D721Med (cell line): Measurements from ENCODE around the gene NTN3.
A peak's percentile ranks its signal among the peaks of the same experiment; 100 is the strongest.

Experiments used
- DNase-seq: peaks from one replicate; pipeline ENCODE4 v3.0.0; 2011; ENCODE audit warnings: low spot score; ENCODE audit not compliant: insufficient read length
- FAIRE-seq: peaks from 2 replicates; lab custom pipeline; 2011; peaks lifted over from hg19 to GRCh38; lab: Jason Lieb, UNC
- TF ChIP-seq, protein P1 (sequence below): IDR thresholded peaks from 2 replicates; pipeline ENCODE4 v1.5.1; 2012; ENCODE audit warnings: mild to moderate bottlenecking, control low read depth; ENCODE audit not compliant: insufficient read depth; ENCODE audit errors: missing control alignments

NTN3 gene

DNA sequence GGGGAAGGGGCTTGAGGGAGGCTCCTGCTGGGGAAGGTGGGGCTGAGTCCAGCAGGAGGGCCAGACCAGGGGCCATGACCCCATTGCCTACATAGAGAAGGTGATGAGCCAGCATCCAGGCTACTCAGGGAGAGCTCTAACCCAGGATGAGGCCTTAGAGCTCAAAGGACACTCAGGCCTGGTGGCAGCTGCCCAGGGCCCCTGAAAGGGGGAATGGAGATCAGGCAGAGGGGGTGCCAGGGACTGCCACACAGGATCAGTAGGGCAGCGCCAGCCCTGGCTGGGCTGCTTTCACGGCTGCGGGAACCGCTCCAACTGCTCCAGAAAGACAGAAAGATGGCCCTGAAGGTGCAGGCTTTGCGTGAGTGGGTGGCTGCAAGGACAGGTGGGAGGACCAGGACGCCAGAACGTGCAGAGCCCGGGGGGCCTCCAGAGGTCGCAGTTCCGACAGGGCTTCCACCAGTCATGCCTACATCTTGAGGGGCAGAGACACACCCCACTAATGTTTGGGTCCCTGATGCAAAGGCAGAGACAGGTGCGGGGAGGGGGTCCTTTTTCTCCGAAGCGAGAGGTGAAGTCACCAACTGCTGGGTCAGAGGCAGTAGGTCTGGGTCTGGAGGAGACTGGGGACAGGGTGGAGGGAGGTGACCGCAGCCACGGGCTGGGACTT lies 41.8 kb downstream of the NTN3 start:
- TF ChIP-seq, protein P1, sequence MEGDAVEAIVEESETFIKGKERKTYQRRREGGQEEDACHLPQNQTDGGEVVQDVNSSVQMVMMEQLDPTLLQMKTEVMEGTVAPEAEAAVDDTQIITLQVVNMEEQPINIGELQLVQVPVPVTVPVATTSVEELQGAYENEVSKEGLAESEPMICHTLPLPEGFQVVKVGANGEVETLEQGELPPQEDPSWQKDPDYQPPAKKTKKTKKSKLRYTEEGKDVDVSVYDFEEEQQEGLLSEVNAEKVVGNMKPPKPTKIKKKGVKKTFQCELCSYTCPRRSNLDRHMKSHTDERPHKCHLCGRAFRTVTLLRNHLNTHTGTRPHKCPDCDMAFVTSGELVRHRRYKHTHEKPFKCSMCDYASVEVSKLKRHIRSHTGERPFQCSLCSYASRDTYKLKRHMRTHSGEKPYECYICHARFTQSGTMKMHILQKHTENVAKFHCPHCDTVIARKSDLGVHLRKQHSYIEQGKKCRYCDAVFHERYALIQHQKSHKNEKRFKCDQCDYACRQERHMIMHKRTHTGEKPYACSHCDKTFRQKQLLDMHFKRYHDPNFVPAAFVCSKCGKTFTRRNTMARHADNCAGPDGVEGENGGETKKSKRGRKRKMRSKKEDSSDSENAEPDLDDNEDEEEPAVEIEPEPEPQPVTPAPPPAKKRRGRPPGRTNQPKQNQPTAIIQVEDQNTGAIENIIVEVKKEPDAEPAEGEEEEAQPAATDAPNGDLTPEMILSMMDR = no peak
- DNase-seq (no peak), FAIRE-seq (no peak)

DNA sequence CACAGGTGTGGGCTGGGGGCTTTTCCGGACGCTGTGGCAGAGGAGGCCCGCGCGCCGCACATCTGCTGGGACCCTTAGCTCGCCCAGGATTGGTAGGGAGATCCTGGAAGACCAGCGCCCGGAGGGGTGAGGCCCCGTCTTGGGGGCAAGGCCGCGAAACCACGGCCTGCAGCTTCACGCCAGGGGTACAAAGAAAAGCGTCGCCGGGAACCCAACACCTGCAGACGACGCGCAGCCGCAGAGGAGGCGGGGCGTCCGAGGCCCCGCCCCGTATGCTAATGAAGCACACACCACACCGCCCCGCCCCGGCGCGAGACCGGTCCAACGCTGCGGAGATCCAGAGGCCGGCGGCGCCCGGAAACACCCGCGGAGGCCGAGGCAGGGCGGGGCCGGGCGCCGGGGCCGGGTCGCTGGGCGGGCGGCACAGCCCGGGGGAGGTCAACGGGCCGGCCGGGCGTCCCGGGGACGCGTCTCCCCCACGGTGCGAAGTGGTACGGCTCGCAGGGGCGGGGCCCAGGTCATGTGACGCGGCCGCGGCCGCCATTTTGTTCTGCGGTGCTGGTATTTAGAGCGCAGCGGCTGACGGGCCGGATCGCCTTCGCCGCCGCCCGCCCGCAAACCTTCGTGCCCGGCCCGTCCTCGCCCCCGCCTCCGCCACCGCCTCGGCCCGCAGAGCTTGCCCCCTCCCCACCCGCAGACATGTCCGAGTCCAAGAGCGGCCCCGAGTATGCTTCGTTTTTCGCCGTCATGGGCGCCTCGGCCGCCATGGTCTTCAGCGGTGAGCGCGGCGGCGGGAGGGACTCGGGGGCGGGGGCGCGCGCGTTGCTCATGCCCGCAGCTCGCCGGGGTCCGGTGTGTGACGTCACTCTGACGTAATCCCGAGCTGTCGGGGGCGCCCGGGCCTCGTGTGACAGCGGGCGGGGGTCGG lies 42.6 kb downstream of the NTN3 start, which contains the start of gene ATP6V0C:
Gene ATP6V0C (plus strand): TSS at position 548 of the 928 bp plus-strand sequence. CDS start 152 bp downstream, at position 700.
- TF ChIP-seq, protein P1 = no peak
- DNase-seq (peak; percentile 99), FAIRE-seq (no peak)

DNA sequence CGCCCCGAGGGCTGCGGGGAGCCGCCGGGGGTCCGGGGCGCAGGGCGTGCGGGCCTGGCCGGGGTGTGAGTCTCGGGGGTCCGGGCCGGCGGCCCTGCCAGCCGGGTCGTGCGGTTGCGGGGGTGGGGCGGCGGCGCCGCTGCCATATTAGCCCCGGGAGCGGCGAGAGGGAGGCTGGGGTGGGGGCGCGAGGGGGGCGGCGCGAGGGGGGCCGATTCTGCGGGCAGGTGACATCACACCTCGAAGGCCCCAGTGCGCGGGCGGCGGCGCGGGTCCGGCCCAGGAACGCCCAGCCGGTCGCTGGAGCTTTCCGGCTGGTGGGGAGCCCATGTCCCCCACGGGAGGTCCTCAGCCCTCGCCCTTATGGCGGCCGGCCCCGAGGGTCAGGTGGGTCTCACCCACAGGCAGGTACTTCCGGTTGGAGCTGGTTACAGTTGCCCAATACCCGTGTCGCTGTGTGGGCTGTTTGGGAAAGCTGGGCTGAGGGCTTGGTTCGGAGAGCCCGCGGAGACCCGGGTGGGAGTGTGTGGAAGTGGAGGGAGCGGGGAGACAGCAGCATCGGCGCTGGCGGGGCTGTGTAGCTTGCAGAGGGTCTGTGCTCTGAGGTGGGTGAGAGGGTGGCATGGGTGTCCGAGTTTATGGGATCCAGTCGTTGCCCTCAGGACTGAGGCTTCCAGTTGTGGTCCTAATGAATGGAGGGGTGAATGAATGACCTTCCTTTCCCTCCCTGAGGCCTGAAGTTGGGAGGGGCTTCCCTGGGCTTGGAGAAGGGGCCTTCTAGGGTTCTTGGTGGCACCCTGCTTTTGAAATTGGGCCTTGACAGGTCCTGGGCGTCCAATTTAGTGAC lies 43.5 kb downstream of the NTN3 start:
- no peak for DNase-seq
- TF ChIP-seq, protein P1 = no peak
- FAIRE-seq = no peak

DNA sequence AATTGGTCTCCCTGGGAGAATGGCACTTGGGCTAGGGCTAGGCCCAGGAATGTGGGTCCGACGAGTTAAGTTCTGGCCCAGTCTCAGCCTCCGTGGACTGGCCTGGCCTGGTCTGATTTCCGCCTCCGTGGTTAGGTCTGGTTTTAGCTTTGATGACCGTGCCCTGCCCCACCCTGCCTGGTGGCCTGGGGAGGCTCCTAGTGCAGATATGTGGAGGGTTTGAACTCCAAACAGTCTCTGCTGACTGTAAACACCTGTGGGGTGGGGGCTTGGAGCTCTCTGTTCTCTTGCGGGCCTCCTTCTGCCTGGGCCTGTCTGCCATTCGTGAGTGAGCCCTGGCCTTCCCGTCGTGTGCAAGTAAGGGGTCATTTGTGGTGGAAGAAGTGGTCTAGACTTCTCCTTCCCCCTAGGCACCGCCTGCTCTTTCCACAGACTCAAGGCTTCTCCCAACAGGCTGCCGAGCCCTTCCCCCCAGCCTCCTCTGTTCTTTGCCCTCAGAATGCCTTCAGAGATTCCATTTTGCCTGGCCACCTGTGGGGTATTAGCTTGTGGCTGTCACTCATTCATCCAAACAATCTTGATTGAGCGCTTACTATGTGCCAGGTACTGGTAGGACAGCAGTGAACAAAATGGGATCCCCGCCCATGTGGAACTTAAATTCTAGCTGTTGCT lies 44.2 kb downstream of the NTN3 start:
- no peak for FAIRE-seq
- TF ChIP-seq, protein P1 = no peak
- no peak for DNase-seq

DNA sequence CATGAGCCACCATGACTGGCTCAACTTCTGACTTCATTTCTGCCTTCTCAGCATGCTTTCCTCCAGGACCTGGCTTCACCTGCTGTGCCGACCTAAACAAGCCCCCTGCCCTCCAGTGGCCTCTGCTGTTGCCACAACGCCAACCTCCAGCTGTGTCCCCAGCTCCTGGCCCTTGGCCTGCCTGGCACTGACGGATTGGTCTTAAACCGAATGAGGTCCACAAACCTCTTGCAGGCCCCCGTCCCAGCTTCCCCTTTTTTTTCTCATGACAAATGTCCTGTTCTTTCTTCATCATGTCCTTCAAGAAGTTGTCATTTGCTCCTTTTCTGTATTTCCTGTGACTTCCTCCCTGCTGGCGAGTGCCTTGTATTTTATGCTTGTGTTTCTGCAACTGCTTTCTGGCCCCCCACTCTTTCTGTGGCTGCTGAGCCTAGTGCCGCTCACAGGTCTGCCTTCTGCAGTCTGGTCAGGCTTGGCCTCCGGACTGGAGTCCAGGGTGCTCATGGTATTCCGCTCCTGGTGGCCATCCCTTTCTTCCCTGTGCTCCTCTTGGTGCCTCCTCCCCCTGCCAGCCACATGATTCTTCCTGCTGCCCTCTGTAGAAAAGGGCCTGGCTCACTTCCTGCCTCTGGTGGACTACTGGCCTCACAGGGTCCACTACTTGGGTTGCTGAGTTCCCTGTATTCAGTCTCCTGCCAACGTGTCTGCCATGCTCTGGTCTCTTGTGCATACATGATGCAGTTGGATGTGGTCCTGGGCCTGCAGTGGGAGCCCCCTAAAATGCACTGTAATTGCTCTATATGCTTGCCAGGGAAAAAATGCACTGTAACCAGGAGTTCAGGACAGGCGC lies 45.5 kb downstream of the NTN3 start:
- FAIRE-seq = no peak

More for the DNA sequence above, 45.5 kb downstream of the NTN3 start:
- TF ChIP-seq, protein P1 = no peak
- DNase-seq = no peak
